HG03135 (cell line): Measurements from ENCODE around the gene KCNT2.
"Not testable (repeated sequence)": the region's sequence is repeated elsewhere in the genome, so short reads cannot be mapped to it uniquely, and the experiment has no call there.

Experiments used
- ATAC-seq: cut with Tn5 transposase; IDR thresholded peaks from one replicate; pipeline ENCODE4 v1.9.1; 2021; ENCODE audit warnings: mild to moderate bottlenecking, moderate library complexity; ENCODE audit not compliant: unreplicated experiment

Gene KCNT2

GRCh38 chr1:196344453-196344852 lies 263.8 kb downstream of the KCNT2 start:
- no peak for ATAC-seq

- no peak for ATAC-seq
These were observed 283.9 kb downstream of the KCNT2 start for GRCh38 chr1:196324345-196324744.

GRCh38 chr1:196323869-196324268 lies 284.4 kb downstream of the KCNT2 start:
- ATAC-seq = no peak

GRCh38 chr1:196319301-196319700 lies 288.9 kb downstream of the KCNT2 start:
- no peak for ATAC-seq

GRCh38 chr1:196317535-196318522 lies 290.4 kb downstream of the KCNT2 start:
- no peak for ATAC-seq

- ATAC-seq = no peak
These were observed 295.5 kb downstream of the KCNT2 start for GRCh38 chr1:196312739-196313138.

GRCh38 chr1:196309386-196309785 lies 298.9 kb downstream of the KCNT2 start:
- no peak for ATAC-seq

GRCh38 chr1:196308176-196308575 lies 300.1 kb downstream of the KCNT2 start:
- no peak for ATAC-seq

GRCh38 chr1:196306421-196306820 lies 301.8 kb downstream of the KCNT2 start:
- ATAC-seq = no peak

GRCh38 chr1:196305216-196305615 lies 303.0 kb downstream of the KCNT2 start:
- ATAC-seq = no peak

- no peak for ATAC-seq
These were observed 305.3 kb downstream of the KCNT2 start for GRCh38 chr1:196302981-196303380.

- ATAC-seq = no peak
These were observed 305.8 kb downstream of the KCNT2 start for GRCh38 chr1:196302420-196302819.

GRCh38 chr1:196295766-196296165 lies 312.5 kb downstream of the KCNT2 start:
- no peak for ATAC-seq

GRCh38 chr1:196278816-196279215 lies 329.4 kb downstream of the KCNT2 start:
- ATAC-seq = no peak

GRCh38 chr1:196277860-196278259 lies 330.4 kb downstream of the KCNT2 start:
- ATAC-seq = no peak

GRCh38 chr1:196271212-196271947 lies 336.9 kb downstream of the KCNT2 start:
- no peak for ATAC-seq

- ATAC-seq = not testable (repeated sequence)
These were observed 345.2 kb downstream of the KCNT2 start for GRCh38 chr1:196263086-196263485.

- ATAC-seq = no peak
These were observed 348.0 kb downstream of the KCNT2 start for GRCh38 chr1:196260270-196260669.

- no peak for ATAC-seq
These were observed 348.9 kb downstream of the KCNT2 start for GRCh38 chr1:196259316-196259715.

- ATAC-seq = no peak
These were observed 352.5 kb downstream of the KCNT2 start for GRCh38 chr1:196255762-196256161.

- no peak for ATAC-seq
These were observed 378.7 kb downstream of the KCNT2 start for GRCh38 chr1:196229546-196229945.

GRCh38 chr1:196214866-196215265 lies 393.4 kb downstream of the KCNT2 start:
- no peak for ATAC-seq
